ENCODE data around the gene NRSN2.
"Not testable (repeated sequence)": the region's sequence is repeated elsewhere in the genome, so short reads cannot be mapped to it uniquely, and the experiment has no call there.

Gene NRSN2

GRCh38 chr20:334578-334977 lies 12.3 kb upstream of the NRSN2 start:
- Histone ChIP-seq H3K9me3 (replicated peaks; ENCODE audit: insufficient read depth, low read length) (no peaks in the 10 kb centered on the region), H3K4me1 (ENCODE audit: low read length) (no peaks in the 10 kb centered on the region; the same call in 1 of the 2 replicates), H3K9ac (ENCODE audit: low read length) (no peak overlapping the region), H3K4me3 (ENCODE audit: low read length) (no peak overlapping the region), H2AFZ (ENCODE audit: low read length) (no peak overlapping the region), H3K4me2 (ENCODE audit: low read depth, low read length) (no peak overlapping the region), H4K20me1 (ENCODE audit: insufficient read depth, low read length) (no peaks in the 10 kb centered on the region), H3K36me3 (replicated peaks; ENCODE audit: insufficient read depth, low read length) (no peaks in the 10 kb centered on the region), H3F3A (ENCODE audit: insufficient read depth, low read length) (0 out of 2 replicates have a peak, but pooled peaks cover under 1% of the 10 kb centered on the region), H3K27me3 (replicated peaks; ENCODE audit: insufficient read depth, low read length) (no peaks in the 10 kb centered on the region), H3K9me2 (replicated peaks; ENCODE audit: insufficient read depth, low read length) (no peaks in the 10 kb centered on the region), H3K79me2 (ENCODE audit: low read length) (no peaks in the 10 kb centered on the region), H3K27ac (ENCODE audit: low read length) (no peak overlapping the region)
- DNase-seq, result no peak
- TF ChIP-seq, protein P1, sequence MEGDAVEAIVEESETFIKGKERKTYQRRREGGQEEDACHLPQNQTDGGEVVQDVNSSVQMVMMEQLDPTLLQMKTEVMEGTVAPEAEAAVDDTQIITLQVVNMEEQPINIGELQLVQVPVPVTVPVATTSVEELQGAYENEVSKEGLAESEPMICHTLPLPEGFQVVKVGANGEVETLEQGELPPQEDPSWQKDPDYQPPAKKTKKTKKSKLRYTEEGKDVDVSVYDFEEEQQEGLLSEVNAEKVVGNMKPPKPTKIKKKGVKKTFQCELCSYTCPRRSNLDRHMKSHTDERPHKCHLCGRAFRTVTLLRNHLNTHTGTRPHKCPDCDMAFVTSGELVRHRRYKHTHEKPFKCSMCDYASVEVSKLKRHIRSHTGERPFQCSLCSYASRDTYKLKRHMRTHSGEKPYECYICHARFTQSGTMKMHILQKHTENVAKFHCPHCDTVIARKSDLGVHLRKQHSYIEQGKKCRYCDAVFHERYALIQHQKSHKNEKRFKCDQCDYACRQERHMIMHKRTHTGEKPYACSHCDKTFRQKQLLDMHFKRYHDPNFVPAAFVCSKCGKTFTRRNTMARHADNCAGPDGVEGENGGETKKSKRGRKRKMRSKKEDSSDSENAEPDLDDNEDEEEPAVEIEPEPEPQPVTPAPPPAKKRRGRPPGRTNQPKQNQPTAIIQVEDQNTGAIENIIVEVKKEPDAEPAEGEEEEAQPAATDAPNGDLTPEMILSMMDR (IDR thresholded peaks at IDR 0.05; ENCODE audit: low read length), result no peak

GRCh38 chr20:336040-336439 lies 10.9 kb upstream of the NRSN2 start:
- H3K9me2 ChIP-seq (replicated peaks; ENCODE audit: insufficient read depth, low read length); H3K9me3 ChIP-seq (replicated peaks; ENCODE audit: insufficient read depth, low read length); H4K20me1 ChIP-seq (ENCODE audit: insufficient read depth, low read length); H3K4me1 ChIP-seq (ENCODE audit: low read length); H3F3A ChIP-seq (ENCODE audit: insufficient read depth, low read length); H3K36me3 ChIP-seq (replicated peaks; ENCODE audit: insufficient read depth, low read length); H3K27ac ChIP-seq (ENCODE audit: low read length); H3K79me2 ChIP-seq (ENCODE audit: low read length); H3K4me2 ChIP-seq (ENCODE audit: low read depth, low read length); H3K27me3 ChIP-seq (replicated peaks; ENCODE audit: insufficient read depth, low read length); H3K9ac ChIP-seq (ENCODE audit: low read length); DNase-seq; H3K4me3 ChIP-seq (ENCODE audit: low read length); H2AFZ ChIP-seq (ENCODE audit: low read length): not testable (repeated sequence)

DNA sequence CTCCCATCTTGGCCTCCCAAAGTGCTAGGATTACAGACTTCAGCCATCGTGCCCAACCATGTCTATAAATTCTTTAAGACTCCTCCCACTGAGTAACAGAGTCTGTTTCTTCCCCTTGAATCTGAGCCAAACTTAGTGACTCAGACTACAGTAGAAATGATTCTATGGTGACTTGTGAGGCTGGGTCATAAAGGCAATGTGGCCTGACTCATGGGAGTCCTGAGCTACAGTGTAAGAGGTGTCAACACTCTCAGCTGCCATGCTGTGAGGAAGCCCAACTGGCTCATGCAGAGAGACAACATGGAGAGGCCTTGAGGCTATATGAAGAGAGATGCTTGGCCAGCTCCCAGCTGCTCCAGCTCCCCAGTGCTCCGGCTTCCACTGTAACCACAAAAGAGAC lies 5.2 kb upstream of the NRSN2 start:
- no peak for DNase-seq
- Histone ChIP-seq H2AFZ (ENCODE audit: low read length) (no peak overlapping the region), H3K27ac (ENCODE audit: low read length) (no peak overlapping the region)

DNA sequence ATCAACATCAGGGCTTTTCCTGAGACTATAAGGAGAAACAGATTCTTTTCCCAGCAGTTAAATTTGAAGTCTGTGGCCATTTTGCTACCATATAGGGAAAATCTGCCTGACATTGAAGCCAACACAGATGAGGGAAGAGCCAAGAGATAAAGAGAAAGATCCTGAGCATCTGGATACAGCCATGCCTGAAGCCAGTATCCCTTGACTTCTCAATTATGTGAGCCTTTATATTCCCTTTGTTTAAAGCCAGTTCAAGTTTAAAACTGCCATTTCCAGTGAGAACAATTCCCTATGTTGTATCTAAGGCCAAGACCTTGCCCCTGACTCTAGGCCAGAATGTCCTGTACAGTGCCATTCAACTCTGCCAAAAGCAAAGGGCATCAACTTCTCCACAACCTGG lies 3.8 kb upstream of the NRSN2 start:
- Histone ChIP-seq H3K9me2 (replicated peaks; ENCODE audit: insufficient read depth, low read length) (no peaks in the 10 kb centered on the region), H3K4me3 (ENCODE audit: low read length) (no peak overlapping the region), H2AFZ (ENCODE audit: low read length) (no peak overlapping the region), H3K4me2 (ENCODE audit: low read depth, low read length) (no peak overlapping the region), H3K9ac (ENCODE audit: low read length) (no peak overlapping the region), H3K9me3 (replicated peaks; ENCODE audit: insufficient read depth, low read length) (no peaks in the 10 kb centered on the region), H3K36me3 (replicated peaks; ENCODE audit: insufficient read depth, low read length) (no peaks in the 10 kb centered on the region), H3K79me2 (ENCODE audit: low read length) (no peaks in the 10 kb centered on the region; the same call in 1 of the 2 replicates), H3K27ac (ENCODE audit: low read length) (no peak overlapping the region), H3K4me1 (ENCODE audit: low read length) (no peaks in the 10 kb centered on the region), H3F3A (ENCODE audit: insufficient read depth, low read length) (0 out of 2 replicates have a peak, but pooled peaks cover 3% of the 10 kb centered on the region), H4K20me1 (ENCODE audit: insufficient read depth, low read length) (no peaks in the 10 kb centered on the region), H3K27me3 (replicated peaks; ENCODE audit: insufficient read depth, low read length) (no peaks in the 10 kb centered on the region)
- DNase-seq, result no peak
- TF ChIP-seq, protein P1 (IDR thresholded peaks at IDR 0.05; ENCODE audit: low read length), result no peak
- TF ChIP-seq EZH2phosphoT487 (IDR thresholded peaks at IDR 0.05; ENCODE audit: low read length) (no peak), EZH2 (optimal IDR thresholded peaks at IDR 0.05; ENCODE audit: low read depth, low read length) (no peak)

More for the DNA sequence above, 5.2 kb upstream of the NRSN2 start:
- H4K20me1 ChIP-seq (ENCODE audit: insufficient read depth, low read length), result no peaks in the 10 kb centered on the region
- no peaks in the 10 kb centered on the region for H3K79me2 ChIP-seq (ENCODE audit: low read length)
- H3K27me3 ChIP-seq (replicated peaks; ENCODE audit: insufficient read depth, low read length), result no peaks in the 10 kb centered on the region
- no peak for TF ChIP-seq EZH2 (optimal IDR thresholded peaks at IDR 0.05; ENCODE audit: low read depth, low read length)
- TF ChIP-seq EZH2phosphoT487 (IDR thresholded peaks at IDR 0.05; ENCODE audit: low read length), result no peak
- TF ChIP-seq, protein P1 (IDR thresholded peaks at IDR 0.05; ENCODE audit: low read length), result no peak
- H3K9ac ChIP-seq (ENCODE audit: low read length), result no peak overlapping the region
- H3K9me2 ChIP-seq (replicated peaks; ENCODE audit: insufficient read depth, low read length), result no peaks in the 10 kb centered on the region
- H3K4me1 ChIP-seq (ENCODE audit: low read length), result no peaks in the 10 kb centered on the region
- H3K9me3 ChIP-seq (replicated peaks; ENCODE audit: insufficient read depth, low read length), result no peaks in the 10 kb centered on the region
- H3K4me3 ChIP-seq (ENCODE audit: low read length), result no peak overlapping the region
- no peak overlapping the region for H3K4me2 ChIP-seq (ENCODE audit: low read depth, low read length)
- H3K36me3 ChIP-seq (replicated peaks; ENCODE audit: insufficient read depth, low read length), result no peaks in the 10 kb centered on the region
- 0 out of 2 replicates have a peak, but pooled peaks cover 3% of the 10 kb centered on the region for H3F3A ChIP-seq (ENCODE audit: insufficient read depth, low read length)
